ENCODE results near the gene PDE11A.

DNA sequence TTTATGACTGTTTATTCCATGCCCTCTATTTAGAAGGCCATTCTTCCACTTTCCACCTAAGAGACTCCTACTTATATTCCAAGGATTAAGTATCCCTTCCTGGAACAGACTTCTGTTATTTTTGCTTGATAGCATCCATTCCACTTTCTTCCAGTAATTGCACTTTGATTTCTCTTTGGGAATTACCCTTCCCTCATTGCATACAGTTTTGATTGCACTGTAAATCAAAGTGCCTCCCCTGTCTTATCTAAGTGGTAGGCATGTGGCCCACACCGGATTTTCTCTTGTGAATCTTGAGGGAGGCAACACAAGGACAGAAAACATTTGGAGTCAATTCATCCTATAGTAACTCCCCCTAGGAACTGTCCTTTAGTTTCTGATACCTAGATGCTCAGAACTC lies 120.4 kb downstream of the PDE11A start:
- TF ChIP-seq, protein P1, sequence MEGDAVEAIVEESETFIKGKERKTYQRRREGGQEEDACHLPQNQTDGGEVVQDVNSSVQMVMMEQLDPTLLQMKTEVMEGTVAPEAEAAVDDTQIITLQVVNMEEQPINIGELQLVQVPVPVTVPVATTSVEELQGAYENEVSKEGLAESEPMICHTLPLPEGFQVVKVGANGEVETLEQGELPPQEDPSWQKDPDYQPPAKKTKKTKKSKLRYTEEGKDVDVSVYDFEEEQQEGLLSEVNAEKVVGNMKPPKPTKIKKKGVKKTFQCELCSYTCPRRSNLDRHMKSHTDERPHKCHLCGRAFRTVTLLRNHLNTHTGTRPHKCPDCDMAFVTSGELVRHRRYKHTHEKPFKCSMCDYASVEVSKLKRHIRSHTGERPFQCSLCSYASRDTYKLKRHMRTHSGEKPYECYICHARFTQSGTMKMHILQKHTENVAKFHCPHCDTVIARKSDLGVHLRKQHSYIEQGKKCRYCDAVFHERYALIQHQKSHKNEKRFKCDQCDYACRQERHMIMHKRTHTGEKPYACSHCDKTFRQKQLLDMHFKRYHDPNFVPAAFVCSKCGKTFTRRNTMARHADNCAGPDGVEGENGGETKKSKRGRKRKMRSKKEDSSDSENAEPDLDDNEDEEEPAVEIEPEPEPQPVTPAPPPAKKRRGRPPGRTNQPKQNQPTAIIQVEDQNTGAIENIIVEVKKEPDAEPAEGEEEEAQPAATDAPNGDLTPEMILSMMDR (IDR thresholded peaks at IDR 0.05) = no peak
- no peak for TF ChIP-seq POLR2A (IDR thresholded peaks at IDR 0.05)
